Neural crest cell (in vitro differentiated cells): ENCODE data around the gene ACACA. TPM values are rescaled to one million over a fixed set of nuclear protein-coding genes. Genes with fewer than 3 reads are reported as not detected.

Source experiments
- DNase-seq: peaks from one replicate; pipeline ENCODE4 v3.0.0; 2021; ENCODE audit warnings: low read depth, mixed read lengths, low spot score
- H3K27ac Mint-ChIP-seq: one replicate; pipeline ENCODE4 v1.8.0; 2021; ENCODE audit warnings: mild to moderate bottlenecking, mixed read lengths; ENCODE audit not compliant: unreplicated experiment
- H3K27me3 Mint-ChIP-seq: 2 replicates; pipeline ENCODE4 v1.8.0; 2021; ENCODE audit warnings: low read depth, mild to moderate bottlenecking, mixed read lengths
- H3K36me3 Mint-ChIP-seq: 2 replicates; pipeline ENCODE4 v1.8.0; 2021; ENCODE audit warnings: low read depth, mild to moderate bottlenecking, mixed read lengths
- H3K4me1 Mint-ChIP-seq: 2 replicates; pipeline ENCODE4 v1.8.0; 2021; ENCODE audit warnings: mixed read lengths
- H3K4me3 Mint-ChIP-seq: one replicate; pipeline ENCODE4 v1.8.0; 2021; ENCODE audit warnings: mild to moderate bottlenecking, mixed read lengths
- H3K9me3 Mint-ChIP-seq: 2 replicates; pipeline ENCODE4 v1.8.0; 2021; ENCODE audit warnings: mixed read lengths
- CTCF ChIP-seq: fragments of 200-600 bp; sonication (generic); conservative IDR thresholded peaks from 2 replicates; pipeline ENCODE4 v1.5.0; 2021; ENCODE audit warnings: antibody characterized with exemption, mild to moderate bottlenecking
- total RNA-seq: library from RNA; stranded (reverse); gene quantifications from 2 replicates; pipeline ENCODE4 v1.2.1, GENCODE V29; 2021

ACACA gene
- total RNA-seq, 1 donor from 2014 or later = 211 TPM

DNA sequence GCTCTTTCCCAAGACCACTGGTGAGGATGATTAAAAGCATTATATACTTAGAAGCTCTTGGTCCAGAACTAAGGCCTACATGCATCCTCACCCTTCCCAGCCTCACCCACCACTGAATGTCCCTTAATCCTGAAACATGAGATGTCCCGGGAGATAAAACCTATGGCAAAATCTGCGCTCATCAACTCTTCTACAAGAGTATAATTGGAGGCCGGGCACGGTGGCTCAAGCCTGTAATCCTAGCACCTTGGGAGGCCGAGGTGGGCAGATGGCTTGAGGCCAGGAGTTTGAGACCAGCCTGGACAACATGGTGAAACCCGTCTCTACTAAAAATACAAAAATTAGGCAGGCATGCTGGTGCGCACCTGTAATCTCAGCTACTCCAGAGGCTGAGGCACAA lies 13.3 kb downstream of the ACACA start:
- TF ChIP-seq CTCF = no peak
- no peaks in the 10 kb centered on the region for H3K9me3 Mint-ChIP-seq
- no peaks in the 10 kb centered on the region for H3K27me3 Mint-ChIP-seq
- H3K4me1 Mint-ChIP-seq = peaks cover 6% of the 10 kb centered on the region
- H3K27ac Mint-ChIP-seq = no peak overlapping the region
- no peak overlapping the region for H3K4me3 Mint-ChIP-seq
- DNase-seq = no peak
- H3K36me3 Mint-ChIP-seq = no peaks in the 10 kb centered on the region

GRCh38 chr17:37392024-37392590 lies 14.5 kb downstream of the ACACA start:
- Mint-ChIP-seq H3K27me3 (no peaks in the 10 kb centered on the region), H3K27ac (no peak overlapping the region), H3K4me1 (peaks cover 3% of the 10 kb centered on the region), H3K36me3 (no peaks in the 10 kb centered on the region), H3K4me3 (no peak overlapping the region), H3K9me3 (no peaks in the 10 kb centered on the region)
- DNase-seq = no peak
- no peak for TF ChIP-seq CTCF

DNA sequence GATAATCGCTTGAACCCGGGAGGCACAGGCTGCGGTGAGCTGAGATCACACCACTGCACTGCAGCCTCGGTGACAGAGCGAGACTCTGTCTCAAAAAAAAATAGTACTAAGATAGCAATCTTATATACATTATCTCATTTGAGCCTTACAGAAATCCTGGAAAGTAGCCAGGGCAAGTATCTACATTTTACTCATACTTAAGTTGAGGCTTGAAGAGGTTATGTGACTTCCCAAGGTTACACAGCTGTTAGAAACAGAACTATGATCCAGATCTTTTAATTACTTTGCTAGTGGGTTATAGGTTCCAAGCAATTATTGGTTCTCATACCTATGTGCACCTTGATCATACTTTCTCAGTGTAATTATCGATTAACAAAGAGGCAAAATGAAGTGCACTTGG lies 15.5 kb downstream of the ACACA start:
- H3K9me3 Mint-ChIP-seq = no peaks in the 10 kb centered on the region
- no peaks in the 10 kb centered on the region for H3K36me3 Mint-ChIP-seq
- TF ChIP-seq CTCF = no peak
- H3K27me3 Mint-ChIP-seq = no peaks in the 10 kb centered on the region
- peaks cover 3% of the 10 kb centered on the region for H3K4me1 Mint-ChIP-seq
- no peak for DNase-seq
- H3K4me3 Mint-ChIP-seq = no peak overlapping the region
- no peak overlapping the region for H3K27ac Mint-ChIP-seq

- no peaks in the 10 kb centered on the region for H3K27me3 Mint-ChIP-seq
- H3K27ac Mint-ChIP-seq = no peak overlapping the region
- no peak overlapping the region for H3K4me3 Mint-ChIP-seq
- H3K4me1 Mint-ChIP-seq = peaks cover 3% of the 10 kb centered on the region
- no peaks in the 10 kb centered on the region for H3K36me3 Mint-ChIP-seq
- H3K9me3 Mint-ChIP-seq = no peaks in the 10 kb centered on the region
- DNase-seq = no peak
- no peak for TF ChIP-seq CTCF
These were observed 17.5 kb downstream of the ACACA start for GRCh38 chr17:37389160-37389559.

DNA sequence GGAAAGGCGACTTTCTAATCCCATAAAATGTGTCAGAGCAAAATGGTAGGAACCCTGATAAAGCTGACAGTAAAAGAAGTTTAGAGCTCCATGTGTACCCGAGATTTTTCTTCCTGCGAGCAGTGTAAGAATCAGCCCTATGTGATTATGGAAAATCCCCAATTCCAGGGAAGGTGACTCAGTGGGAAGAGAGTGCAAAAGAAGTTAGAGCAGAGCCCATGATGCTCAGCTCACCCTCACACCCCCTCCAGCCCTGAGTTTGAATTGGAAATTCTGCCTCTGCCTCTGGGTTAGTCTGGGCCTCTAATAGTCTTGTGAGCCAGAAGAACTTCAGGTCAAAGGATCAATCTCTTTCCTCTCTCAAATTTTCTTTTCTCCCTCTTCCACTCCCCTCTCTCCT lies 18.4 kb downstream of the ACACA start:
- no peaks in the 10 kb centered on the region for H3K9me3 Mint-ChIP-seq
- H3K4me3 Mint-ChIP-seq = no peak overlapping the region
- no peak for TF ChIP-seq CTCF
- no peaks in the 10 kb centered on the region for H3K27me3 Mint-ChIP-seq
- H3K27ac Mint-ChIP-seq = no peak overlapping the region
- no peaks in the 10 kb centered on the region for H3K36me3 Mint-ChIP-seq
- peaks cover 3% of the 10 kb centered on the region for H3K4me1 Mint-ChIP-seq
- no peak for DNase-seq

GRCh38 chr17:37386462-37386861 lies 20.2 kb downstream of the ACACA start:
- H3K4me1 Mint-ChIP-seq = peaks cover 4% of the 10 kb centered on the region
- H3K27ac Mint-ChIP-seq = no peak overlapping the region
- no peaks in the 10 kb centered on the region for H3K36me3 Mint-ChIP-seq
- H3K4me3 Mint-ChIP-seq = no peak overlapping the region
- no peak for TF ChIP-seq CTCF
- H3K27me3 Mint-ChIP-seq = no peaks in the 10 kb centered on the region
- no peaks in the 10 kb centered on the region for H3K9me3 Mint-ChIP-seq
- no peak for DNase-seq
